ENCODE data around the gene C9orf153.

The C9orf153 gene

GRCh38 chr9:86219606-86220005, 39.9 kb downstream of the C9orf153 start:
- H3K4me3 ChIP-seq (ENCODE audit: low read length) = no peak overlapping the region
- no peak for DNase-seq (ENCODE audit: low read depth)
- TF ChIP-seq, protein P1, sequence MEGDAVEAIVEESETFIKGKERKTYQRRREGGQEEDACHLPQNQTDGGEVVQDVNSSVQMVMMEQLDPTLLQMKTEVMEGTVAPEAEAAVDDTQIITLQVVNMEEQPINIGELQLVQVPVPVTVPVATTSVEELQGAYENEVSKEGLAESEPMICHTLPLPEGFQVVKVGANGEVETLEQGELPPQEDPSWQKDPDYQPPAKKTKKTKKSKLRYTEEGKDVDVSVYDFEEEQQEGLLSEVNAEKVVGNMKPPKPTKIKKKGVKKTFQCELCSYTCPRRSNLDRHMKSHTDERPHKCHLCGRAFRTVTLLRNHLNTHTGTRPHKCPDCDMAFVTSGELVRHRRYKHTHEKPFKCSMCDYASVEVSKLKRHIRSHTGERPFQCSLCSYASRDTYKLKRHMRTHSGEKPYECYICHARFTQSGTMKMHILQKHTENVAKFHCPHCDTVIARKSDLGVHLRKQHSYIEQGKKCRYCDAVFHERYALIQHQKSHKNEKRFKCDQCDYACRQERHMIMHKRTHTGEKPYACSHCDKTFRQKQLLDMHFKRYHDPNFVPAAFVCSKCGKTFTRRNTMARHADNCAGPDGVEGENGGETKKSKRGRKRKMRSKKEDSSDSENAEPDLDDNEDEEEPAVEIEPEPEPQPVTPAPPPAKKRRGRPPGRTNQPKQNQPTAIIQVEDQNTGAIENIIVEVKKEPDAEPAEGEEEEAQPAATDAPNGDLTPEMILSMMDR (IDR thresholded peaks at IDR 0.05; ENCODE audit: insufficient read depth, low read depth, low read length, missing control alignments) = no peak

DNA sequence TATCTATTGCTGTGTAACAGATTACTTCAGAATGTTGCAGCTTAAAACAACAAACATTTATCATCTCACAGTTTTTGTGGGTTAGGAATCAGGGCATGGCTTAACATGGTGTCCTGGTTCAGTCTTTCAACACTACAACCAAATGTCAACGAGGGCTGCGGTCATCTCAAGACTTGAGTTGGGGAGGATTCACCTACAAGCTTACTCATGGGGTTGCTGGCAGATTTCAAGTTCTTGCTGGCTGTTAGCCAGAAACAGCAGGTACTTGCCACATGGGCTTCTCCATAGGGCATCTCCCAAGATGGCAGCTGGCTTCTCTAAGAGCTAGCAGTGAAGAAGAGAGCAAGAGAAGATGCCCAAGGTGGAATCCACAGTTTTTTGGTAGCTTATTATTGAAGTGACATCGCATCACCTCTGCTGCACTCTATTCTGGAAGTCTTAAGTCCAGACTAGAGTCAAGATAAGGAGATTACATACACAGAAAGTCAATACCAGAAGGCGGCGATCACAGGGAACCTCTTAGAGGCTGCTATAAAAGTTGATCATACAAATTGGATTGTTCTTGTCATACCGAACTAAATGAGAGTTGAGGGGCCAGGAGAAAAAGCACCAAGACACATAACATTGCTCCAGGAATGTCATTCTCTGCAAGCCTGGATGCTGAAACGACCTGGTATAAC, 42.2 kb downstream of the C9orf153 start:
- H3K4me3 ChIP-seq (ENCODE audit: low read length) = no peak overlapping the region
- TF ChIP-seq, protein P1 (IDR thresholded peaks at IDR 0.05; ENCODE audit: insufficient read depth, low read depth, low read length, missing control alignments) = no peak
- DNase-seq (ENCODE audit: low read depth) = peak; percentile 36

GRCh38 chr9:86207193-86207592, 52.3 kb downstream of the C9orf153 start:
- TF ChIP-seq, protein P1 (IDR thresholded peaks at IDR 0.05; ENCODE audit: insufficient read depth, low read depth, low read length, missing control alignments) = no peak
- no peak for DNase-seq (ENCODE audit: low read depth)
- H3K4me3 ChIP-seq (ENCODE audit: low read length) = no peak overlapping the region

DNA sequence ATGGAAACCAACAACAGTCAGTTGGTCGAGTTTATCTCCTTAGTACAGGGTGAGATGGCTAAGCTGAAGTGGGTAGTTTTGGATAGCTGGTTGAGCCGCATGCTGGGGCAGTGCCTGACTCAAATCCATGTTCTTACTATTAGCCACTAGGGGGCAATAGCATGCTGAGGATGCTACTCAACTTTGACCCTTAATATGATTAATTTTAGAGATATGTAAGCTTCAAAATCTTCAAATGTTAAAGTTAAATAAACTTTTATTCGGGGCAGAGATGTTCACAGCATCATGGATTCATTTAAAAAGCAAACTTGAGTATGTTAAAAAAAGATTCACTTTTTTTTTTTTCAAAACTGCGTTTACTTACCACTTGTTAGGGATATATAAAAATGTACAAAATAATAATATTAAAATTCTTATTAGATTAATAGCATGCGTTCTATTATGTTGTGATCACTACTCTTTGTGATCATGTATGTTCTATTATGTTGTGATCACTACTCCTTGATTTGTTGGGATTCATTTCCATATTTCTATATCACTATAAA, 57.0 kb downstream of the C9orf153 start:
- TF ChIP-seq, protein P1 (IDR thresholded peaks at IDR 0.05; ENCODE audit: insufficient read depth, low read depth, low read length, missing control alignments) = peak; percentile 81
- peak; percentile 62 for DNase-seq (ENCODE audit: low read depth)
- no peak overlapping the region for H3K4me3 ChIP-seq (ENCODE audit: low read length)

GRCh38 chr9:86201474-86202337, 57.8 kb downstream of the C9orf153 start:
- H3K4me3 ChIP-seq (ENCODE audit: low read length) = no peak overlapping the region
- TF ChIP-seq, protein P1 (IDR thresholded peaks at IDR 0.05; ENCODE audit: insufficient read depth, low read depth, low read length, missing control alignments) = no peak
- DNase-seq (ENCODE audit: low read depth) = peak; percentile 4

DNA sequence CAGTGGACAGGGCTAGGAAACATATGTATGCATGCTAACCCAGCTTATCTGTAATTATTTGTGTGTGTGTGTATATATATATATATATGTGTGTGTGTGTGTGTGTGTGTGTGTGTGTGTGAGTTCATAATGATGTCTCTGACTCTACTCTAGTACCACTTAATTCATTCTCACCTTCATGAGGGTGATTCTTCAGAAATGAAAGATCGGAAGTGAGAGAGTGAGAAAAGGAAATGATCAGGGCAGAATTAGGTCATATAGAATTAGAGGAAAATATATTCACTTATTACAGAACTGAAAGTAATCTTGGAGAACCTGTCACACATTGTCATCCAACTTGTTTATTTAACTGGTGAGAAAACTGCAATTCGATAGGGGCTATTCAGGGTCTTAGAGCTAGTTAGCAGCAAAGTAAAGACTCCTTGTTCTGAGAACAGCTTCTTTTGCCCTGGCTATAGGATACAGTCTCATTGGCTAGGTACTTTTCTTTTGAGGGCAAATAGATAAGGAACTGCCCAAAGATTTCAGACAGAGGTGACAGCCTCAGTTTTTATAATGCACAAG, 58.8 kb downstream of the C9orf153 start:
- TF ChIP-seq, protein P1 (IDR thresholded peaks at IDR 0.05; ENCODE audit: insufficient read depth, low read depth, low read length, missing control alignments) = no peak
- no peak for DNase-seq (ENCODE audit: low read depth)

More for the DNA sequence above, 58.8 kb downstream of the C9orf153 start:
- no peak overlapping the region for H3K4me3 ChIP-seq (ENCODE audit: low read length)

Measured in epithelial cell of esophagus (primary cell).